ENCODE results near the gene SMG1. TPM values are rescaled to one million over a fixed set of nuclear protein-coding genes. Genes with fewer than 3 reads are reported as not detected.
A peak's percentile ranks its signal among the peaks of the same experiment; 100 is the strongest.
"Not testable (repeated sequence)": the region's sequence is repeated elsewhere in the genome, so short reads cannot be mapped to it uniquely, and the experiment has no call there.

Gene SMG1
- total RNA-seq, 2 donors from 2014 or later: 226 to 304 TPM

- H3K36me3 Mint-ChIP-seq: not testable (repeated sequence)
Observed at GRCh38 chr16:18774651-18775050, 151.6 kb downstream of the SMG1 start.

GRCh38 chr16:18772171-18772570 lies 154.0 kb downstream of the SMG1 start:
- not testable (repeated sequence) for DNase-seq (ENCODE audit: low spot score); H3K27me3 Mint-ChIP-seq; H3K36me3 Mint-ChIP-seq; ATAC-seq; H3K9me3 Mint-ChIP-seq; H3K27ac Mint-ChIP-seq; H3K4me3 Mint-ChIP-seq
- peaks cover 12 to 13% of the 10 kb centered on the region in 2 donors for H3K4me1 Mint-ChIP-seq (ENCODE audit: low read depth in 2 of 2)

More at GRCh38 chr16:18774651-18775050, 151.6 kb downstream of the SMG1 start:
- DNase-seq (ENCODE audit: low spot score); H3K4me3 Mint-ChIP-seq; H3K9me3 Mint-ChIP-seq; ATAC-seq; H3K27ac Mint-ChIP-seq; H3K4me1 Mint-ChIP-seq (ENCODE audit: low read depth in 2 of 2); H3K27me3 Mint-ChIP-seq: not testable (repeated sequence)

- Mint-ChIP-seq H3K4me3 (peak overlapping the region; percentile 37), H3K27ac (peak overlapping the region; percentile 18 to 34), H3K4me1 (ENCODE audit: low read depth in 2 of 2) (peaks cover 12 to 13% of the 10 kb centered on the region in 2 donors)
- not testable (repeated sequence) for H3K9me3 Mint-ChIP-seq; H3K36me3 Mint-ChIP-seq; H3K27me3 Mint-ChIP-seq; DNase-seq (ENCODE audit: low spot score)
- peak; percentile 52 to 71 for ATAC-seq
Observed at GRCh38 chr16:18770336-18770962, 155.8 kb downstream of the SMG1 start.

GRCh38 chr16:18767217-18767616 lies 159.0 kb downstream of the SMG1 start:
- not testable (repeated sequence) for H3K27ac Mint-ChIP-seq; H3K36me3 Mint-ChIP-seq; DNase-seq (ENCODE audit: low spot score); H3K27me3 Mint-ChIP-seq; H3K4me3 Mint-ChIP-seq; H3K9me3 Mint-ChIP-seq
- peak; percentile 66 to 74 for ATAC-seq
- H3K4me1 Mint-ChIP-seq (ENCODE audit: low read depth in 2 of 2): peaks cover 12 to 14% of the 10 kb centered on the region in 2 donors

- not testable (repeated sequence) for H3K9me3 Mint-ChIP-seq; DNase-seq (ENCODE audit: low spot score); H3K36me3 Mint-ChIP-seq; H3K4me3 Mint-ChIP-seq; H3K27me3 Mint-ChIP-seq
- peak; percentile 75 to 86 for ATAC-seq
- Mint-ChIP-seq H3K4me1 (ENCODE audit: low read depth in 2 of 2) (peaks cover 4 to 12% of the 10 kb centered on the region in 2 donors), H3K27ac (peak overlapping the region in 1 of 2 donors; percentile 33)
Observed at GRCh38 chr16:18762713-18763112, 163.5 kb downstream of the SMG1 start.

GRCh38 chr16:18759598-18760520 lies 166.3 kb downstream of the SMG1 start:
- DNase-seq (ENCODE audit: low spot score) (peak; percentile 72), ATAC-seq (peak; percentile 79 to 88)
- not testable (repeated sequence) for H3K36me3 Mint-ChIP-seq, H3K27me3 Mint-ChIP-seq, H3K9me3 Mint-ChIP-seq, H3K4me3 Mint-ChIP-seq
- Mint-ChIP-seq H3K4me1 (ENCODE audit: low read depth in 2 of 2) (peaks cover 10 to 19% of the 10 kb centered on the region in 2 donors), H3K27ac (peak overlapping the region in 1 of 2 donors; percentile 86)

GRCh38 chr16:18757960-18758660 lies 168.1 kb downstream of the SMG1 start:
- ATAC-seq: peak; percentile 34 to 57
- not testable (repeated sequence) for H3K4me3 Mint-ChIP-seq; H3K27me3 Mint-ChIP-seq; H3K9me3 Mint-ChIP-seq; DNase-seq (ENCODE audit: low spot score); H3K36me3 Mint-ChIP-seq
- Mint-ChIP-seq H3K4me1 (ENCODE audit: low read depth in 2 of 2) (peaks cover 10 to 16% of the 10 kb centered on the region in 2 donors), H3K27ac (peak overlapping the region in 1 of 2 donors; percentile 83)

GRCh38 chr16:18756639-18757038 lies 169.6 kb downstream of the SMG1 start:
- not testable (repeated sequence) for ATAC-seq; H3K9me3 Mint-ChIP-seq; H3K36me3 Mint-ChIP-seq; H3K27me3 Mint-ChIP-seq; DNase-seq (ENCODE audit: low spot score)
- Mint-ChIP-seq H3K27ac (peak overlapping the region; percentile 33 to 83), H3K4me3 (peak overlapping the region; percentile 56), H3K4me1 (ENCODE audit: low read depth in 2 of 2) (peaks cover 10 to 16% of the 10 kb centered on the region in 2 donors)

Other genes starting within 250 kb of the SMG1 start
- gene RPS15A, start 136.1 kb downstream of the SMG1 start, total RNA-seq: 1,000 to 10,000 TPM in 1 of 2 donors, 100 to 1,000 TPM in 1; 497 to 1,038 TPM
- 100 to 1,000 TPM; 113 to 149 TPM for gene ARL6IP1, start 124.9 kb downstream of the SMG1 start, total RNA-seq
- not detected for gene TMC7, start 57.5 kb upstream of the SMG1 start, total RNA-seq
- 10 to 100 TPM; 11.2 to 17.1 TPM for gene COQ7, start 141.2 kb upstream of the SMG1 start, total RNA-seq
- gene ITPRIPL2, start 187.6 kb upstream of the SMG1 start, total RNA-seq: 10 to 100 TPM; 11.2 to 31.9 TPM
- gene SYT17, start 241.8 kb upstream of the SMG1 start, total RNA-seq: not detected